ENCODE measurements around the gene SENP8.

The SENP8 gene

DNA sequence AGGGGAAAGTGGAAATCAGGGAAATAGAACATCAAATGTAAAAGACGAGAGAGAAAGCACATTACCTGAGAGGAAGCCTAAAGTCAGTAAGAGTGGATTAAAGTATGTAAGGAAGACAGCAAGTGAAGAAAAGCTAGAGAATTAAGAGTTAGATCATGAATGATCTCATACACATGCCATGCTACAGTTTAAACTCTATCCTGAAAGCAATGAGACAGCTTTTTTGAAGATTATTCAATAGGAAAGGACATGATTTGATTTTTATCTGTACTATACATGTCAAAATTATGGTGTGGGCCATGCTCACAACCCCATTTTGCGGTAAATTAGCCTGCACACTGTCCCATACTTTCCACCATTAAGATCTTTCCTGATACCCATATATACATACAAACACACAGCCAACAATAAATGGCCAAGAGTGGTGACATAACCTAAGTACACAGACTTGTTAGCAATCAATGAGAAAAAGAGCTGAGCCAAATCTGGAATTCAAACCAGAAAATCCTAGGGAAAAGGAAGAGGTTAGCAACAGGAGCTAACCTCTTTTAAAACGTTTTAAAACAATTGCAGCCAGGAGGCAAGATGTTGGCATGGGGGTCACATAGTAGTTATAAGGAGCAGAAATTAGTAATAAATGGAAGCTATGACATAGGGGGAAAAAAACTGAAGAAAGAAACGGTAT lies 4.7 kb upstream of the SENP8 start:
- no peak for DNase-seq

DNA sequence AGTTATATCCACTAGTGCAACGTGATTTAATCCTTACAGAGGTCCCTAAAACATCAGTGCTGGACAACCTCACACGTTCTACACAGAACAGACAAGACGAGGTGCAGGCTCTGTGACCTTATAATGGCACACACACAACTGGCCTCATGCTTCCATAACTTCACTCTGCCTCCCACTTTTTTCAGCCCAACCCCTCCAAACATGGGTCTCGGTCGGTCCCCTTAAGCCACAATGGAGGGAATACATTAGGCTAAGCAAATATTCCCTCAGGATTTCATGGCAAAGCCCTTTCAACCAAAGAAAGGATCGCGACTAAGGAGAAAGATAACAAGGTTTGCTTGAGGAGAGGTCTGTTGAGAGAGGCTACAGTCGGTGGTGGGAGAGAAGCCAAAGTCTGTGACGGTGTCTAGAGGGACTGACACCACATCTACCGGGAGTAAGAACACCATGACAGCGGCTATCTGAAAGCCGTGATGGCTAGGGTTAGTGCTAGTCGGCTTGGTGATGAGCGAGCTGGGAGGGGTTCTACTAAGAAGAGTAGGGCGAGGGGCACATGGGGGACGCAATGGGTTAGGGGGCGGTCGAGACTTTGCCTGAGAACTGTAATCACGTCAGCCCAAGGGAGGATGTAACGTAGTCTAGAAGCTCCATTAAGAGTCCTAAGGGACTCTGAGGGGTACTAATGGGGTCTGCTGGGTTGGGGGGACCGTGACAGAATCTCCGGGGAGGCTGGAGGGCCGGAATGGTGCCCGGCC lies 1.3 kb upstream of the SENP8 start:
- peak in 4 of 6 experiments; percentile 29 to 67 (median 41) for DNase-seq

GRCh38 chr15:72117486-72118016 lies 652 bp upstream of the SENP8 start:
- DNase-seq, result peak in 5 of 6 experiments; percentile 40 to 75 (median 67)

DNA sequence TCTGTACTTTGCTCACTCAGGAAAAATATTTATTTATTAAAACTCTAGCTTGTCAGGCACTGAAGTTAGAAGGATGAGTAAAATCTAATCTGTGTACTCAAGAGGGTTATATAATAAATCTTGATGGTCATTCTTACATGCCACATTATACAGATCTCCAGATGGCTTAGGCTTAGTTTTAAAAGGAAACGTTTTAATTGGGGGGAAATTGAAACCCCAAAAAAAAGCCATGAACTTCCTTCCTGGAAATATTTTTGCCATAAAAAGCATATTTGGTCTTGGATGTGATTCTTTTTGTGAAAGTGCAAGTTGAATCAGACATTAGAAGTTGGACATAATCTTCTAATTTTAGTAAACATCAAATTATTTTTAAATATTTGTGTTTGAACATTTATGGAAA lies 6.0 kb downstream of the SENP8 start:
- DNase-seq, result no peak

DNA sequence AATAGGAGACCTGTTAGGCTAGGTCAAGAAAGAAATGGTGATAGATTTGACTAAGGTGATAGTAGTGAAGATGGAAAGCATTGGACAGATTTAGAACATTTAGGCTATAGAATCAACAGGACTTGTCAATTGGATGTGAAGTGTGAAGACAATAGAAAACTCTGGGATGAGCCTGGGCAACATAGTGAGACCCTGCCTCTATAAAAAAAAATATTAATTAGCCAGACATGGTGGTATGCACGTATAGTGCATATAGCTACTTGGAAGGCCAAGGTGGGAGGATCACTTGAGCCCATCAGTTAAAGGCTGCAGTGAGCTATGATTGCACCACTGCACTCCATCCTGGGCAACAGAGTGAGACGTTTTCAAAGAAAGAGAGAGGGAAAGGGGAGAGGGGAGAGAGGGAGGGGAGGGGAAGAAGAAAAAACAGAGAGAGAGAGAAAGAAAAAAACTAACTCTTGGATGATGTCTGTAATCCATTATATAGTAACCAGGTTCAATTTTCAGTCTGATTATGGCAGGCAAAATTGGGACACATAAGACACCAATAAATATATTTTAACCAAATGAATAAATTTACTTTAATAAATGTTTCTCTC lies 9.6 kb downstream of the SENP8 start:
- no peak for DNase-seq

DNA sequence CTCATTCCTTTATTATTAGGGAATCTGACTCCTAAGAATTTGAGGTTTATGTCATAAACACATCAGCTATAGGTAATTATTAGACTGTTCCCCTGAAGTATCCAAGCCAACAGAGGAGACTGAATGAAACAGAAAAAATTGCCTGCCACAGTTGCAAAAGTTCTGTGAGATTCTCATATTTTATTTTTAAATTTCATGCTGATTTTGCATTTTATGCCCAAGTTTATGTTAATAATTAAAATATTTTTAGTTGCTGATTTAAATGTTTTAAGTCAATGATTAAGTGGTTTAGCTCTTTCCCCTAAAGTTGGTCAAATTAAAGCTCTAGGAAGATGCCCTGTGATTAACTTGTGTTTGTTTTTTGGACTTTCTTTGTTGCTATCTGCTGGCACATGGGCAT lies 10.2 kb downstream of the SENP8 start:
- DNase-seq, result no peak

- DNase-seq, result no peak
Measured at GRCh38 chr15:72130272-72130671, 12.1 kb downstream of the SENP8 start.

GRCh38 chr15:72131922-72132321 lies 13.7 kb downstream of the SENP8 start:
- no peak for DNase-seq

- no peak for DNase-seq
Measured at GRCh38 chr15:72133211-72133610, 15.0 kb downstream of the SENP8 start.

- no peak for DNase-seq
Measured at GRCh38 chr15:72135719-72136118, 17.5 kb downstream of the SENP8 start.

- no peak for DNase-seq
Measured at GRCh38 chr15:72136170-72137051, 18.2 kb downstream of the SENP8 start.

GRCh38 chr15:72139667-72140066 lies 21.5 kb downstream of the SENP8 start:
- DNase-seq, result no peak

DNA sequence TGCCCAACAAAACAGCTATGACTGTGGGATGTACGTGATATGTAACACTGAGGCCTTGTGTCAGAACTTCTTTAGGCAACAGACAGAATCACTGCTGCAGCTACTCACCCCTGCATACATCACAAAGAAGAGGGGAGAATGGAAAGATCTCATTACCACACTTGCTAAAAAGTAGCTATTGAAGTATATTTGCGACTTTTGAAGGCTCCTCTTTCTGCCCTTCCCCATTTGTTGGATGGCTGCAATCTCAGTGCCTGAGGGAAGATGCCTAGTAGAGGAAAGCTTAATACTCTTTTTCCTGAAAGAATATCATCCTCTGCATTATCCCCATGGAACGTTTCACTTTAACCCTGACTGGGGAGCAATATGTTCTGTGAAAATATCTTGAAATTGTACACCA lies 21.9 kb downstream of the SENP8 start:
- no peak for DNase-seq

DNA sequence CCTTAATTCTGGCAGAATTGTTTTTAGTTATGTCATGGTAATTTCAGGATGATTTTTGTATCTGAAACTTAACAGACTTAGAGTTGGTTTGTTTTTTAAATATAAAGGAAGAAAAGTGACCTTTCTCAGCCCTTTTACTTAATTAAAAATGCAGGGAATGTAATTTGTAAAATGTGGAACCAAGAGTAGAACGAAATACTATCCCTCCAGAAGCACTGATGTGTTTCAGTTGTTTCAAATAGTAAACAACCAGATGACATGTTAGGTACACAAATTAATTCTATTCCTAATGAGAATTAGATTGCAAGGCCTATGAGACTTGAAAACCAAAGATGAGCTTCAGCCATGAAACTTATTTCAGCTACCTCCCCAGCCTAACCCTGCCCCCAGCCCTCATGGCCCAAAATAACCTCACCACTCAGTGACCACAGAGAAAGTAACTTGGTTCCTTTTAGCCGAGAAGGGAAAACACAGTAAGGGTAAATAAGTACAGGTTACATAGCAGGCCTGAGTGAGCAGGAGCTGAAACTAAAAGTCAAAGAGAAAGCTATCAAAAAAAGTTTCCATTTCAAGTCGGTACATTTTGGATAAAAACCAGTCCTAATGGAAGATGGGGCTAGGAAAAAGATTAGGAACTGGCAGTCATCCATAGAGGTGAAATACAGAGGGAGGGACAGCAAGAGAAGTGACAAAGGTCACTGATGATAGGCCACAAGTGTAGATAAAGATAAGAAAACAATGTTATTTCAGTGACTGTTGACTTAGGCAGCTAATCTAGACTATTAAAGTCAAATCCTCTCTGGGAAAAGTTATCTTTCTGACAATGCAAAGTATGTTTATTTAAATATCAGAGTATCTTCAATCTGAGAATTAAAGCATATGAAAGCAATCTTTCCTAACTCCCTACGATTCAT lies 23.2 kb downstream of the SENP8 start:
- no peak for DNase-seq

- no peak for DNase-seq
Measured at GRCh38 chr15:72146221-72146620, 28.0 kb downstream of the SENP8 start.

DNA sequence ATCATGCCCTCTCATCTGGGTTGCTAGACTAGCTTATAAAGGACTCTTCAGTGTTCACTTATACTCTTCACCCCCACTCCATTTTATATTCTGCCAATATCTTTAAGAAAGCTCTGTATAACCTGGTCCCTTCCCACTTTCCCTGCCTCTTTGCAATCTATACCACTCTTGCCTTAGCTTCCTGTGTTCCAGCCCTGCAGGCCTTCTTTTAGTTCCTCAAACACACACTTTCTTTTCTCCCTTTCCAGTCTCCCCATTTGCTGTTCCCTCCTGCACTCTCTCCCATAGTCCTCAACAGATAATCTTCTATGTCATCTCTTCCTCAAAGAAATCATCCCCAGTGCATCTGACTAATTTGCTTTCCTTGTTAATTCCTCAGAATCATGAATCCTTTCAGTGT lies 28.7 kb downstream of the SENP8 start:
- DNase-seq, result no peak

GRCh38 chr15:72147418-72147817 lies 29.2 kb downstream of the SENP8 start:
- DNase-seq, result no peak

GRCh38 chr15:72153269-72154000 lies 35.2 kb downstream of the SENP8 start:
- DNase-seq, result no peak

DNA sequence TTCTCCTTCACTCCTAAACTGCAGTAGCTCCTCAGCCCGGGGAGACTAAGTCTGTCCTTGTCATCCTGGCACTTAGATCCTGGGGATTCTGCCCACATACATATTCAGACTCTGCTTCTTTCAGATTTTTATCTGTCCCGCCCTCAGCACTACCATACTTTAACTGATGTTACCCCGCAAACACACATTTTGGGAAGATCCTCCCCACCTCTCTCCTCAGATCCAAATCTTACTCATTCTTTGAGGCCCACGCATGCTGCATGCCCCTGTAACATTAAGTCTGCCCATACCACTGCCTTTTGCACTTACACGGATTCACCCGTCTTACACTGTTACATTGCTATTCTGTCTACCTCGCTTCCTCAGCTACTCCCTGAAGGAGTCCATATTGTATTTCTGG lies 36.1 kb downstream of the SENP8 start:
- DNase-seq, result no peak

DNA sequence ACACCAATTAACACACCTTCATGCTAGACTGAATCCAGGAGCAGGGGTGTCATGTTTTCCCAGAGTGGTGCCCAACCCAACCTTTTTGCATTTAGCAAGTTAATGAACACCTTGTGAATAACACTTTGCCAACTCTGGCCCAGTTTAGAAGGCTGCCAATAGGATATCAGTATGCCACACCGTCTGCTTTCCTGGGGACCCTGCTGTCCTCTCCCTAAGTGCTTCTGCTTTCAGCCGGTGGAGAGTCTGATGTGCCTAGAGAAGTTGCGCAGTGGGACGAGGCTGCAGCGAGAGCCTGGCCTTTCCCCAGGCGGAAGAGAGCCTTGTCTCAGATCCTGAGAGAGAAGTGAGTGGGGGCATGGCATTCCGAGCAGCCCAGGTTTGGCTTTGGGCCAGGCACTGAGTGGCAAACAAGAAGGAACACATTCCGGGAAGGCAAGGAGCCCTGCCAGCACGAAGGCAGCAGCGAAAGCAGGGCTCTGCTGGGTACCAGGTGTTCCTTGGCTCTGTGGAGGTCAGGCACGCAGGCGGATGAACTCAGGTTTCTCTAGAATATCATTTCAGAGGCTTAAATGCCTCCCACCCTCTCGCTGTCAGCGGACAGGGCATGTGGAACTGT lies 36.9 kb downstream of the SENP8 start:
- no peak for DNase-seq

Data from stimulated activated naive CD4-positive, alpha-beta T cell (primary cell).